SU-DHL-6 (cell line): ENCODE measurements around the gene ELANE.

Experiments used
- EZH2phosphoT487 ChIP-seq: fragments of 200-600 bp; sonication (generic), shearing (Covaris generic); conservative IDR thresholded peaks from 2 replicates; pipeline ENCODE4 v1.6.1; 2018; ENCODE audit warnings: mild to moderate bottlenecking, antibody characterized with exemption, low read length, moderate library complexity, mixed read lengths
- TF ChIP-seq, protein P1 (sequence below): fragments of 200-600 bp; sonication (generic); IDR thresholded peaks from one replicate; pipeline ENCODE4 v1.5.1; 2017; ENCODE audit warnings: antibody characterized with exemption, mild to moderate bottlenecking, low read length, moderate library complexity; ENCODE audit not compliant: insufficient read depth, poor library complexity, severe bottlenecking

DNA sequence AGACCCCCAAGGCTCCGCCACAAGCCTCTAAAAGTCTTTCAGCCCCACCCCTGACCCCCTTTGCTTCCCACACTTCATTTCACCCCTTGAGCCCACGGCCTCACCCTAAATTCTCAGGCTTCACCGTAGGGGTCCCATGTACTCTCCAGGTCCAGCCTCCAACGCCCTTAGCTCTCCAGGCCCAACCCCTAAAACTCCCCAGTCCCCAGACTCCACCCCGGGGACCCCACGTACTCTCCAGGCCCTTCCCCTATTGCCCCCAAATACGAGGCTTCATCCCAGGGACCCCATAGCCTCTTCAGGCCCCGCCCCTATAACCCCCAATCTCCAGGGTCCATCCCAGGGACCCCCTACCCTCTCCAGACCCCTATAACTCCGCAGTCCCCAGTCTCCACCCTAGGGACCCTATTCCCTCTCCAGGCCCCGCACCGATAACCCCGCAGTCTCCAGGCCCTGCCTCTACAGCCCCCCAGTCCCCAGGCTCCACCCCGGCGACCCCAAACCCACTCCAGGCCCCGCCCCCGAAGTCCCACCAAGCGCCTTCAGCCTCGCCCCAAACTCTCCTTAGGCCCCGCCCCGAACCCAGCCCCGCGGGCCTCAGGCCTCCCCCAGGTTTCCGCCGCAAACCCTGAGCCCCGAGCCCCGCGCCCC is 40.3 kb downstream of the ELANE start:
- TF ChIP-seq, protein P1, sequence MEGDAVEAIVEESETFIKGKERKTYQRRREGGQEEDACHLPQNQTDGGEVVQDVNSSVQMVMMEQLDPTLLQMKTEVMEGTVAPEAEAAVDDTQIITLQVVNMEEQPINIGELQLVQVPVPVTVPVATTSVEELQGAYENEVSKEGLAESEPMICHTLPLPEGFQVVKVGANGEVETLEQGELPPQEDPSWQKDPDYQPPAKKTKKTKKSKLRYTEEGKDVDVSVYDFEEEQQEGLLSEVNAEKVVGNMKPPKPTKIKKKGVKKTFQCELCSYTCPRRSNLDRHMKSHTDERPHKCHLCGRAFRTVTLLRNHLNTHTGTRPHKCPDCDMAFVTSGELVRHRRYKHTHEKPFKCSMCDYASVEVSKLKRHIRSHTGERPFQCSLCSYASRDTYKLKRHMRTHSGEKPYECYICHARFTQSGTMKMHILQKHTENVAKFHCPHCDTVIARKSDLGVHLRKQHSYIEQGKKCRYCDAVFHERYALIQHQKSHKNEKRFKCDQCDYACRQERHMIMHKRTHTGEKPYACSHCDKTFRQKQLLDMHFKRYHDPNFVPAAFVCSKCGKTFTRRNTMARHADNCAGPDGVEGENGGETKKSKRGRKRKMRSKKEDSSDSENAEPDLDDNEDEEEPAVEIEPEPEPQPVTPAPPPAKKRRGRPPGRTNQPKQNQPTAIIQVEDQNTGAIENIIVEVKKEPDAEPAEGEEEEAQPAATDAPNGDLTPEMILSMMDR: no peak
- TF ChIP-seq EZH2phosphoT487: no peak
